HEK293 (cell line): ENCODE measurements around the gene BORCS5.

Source experiments
- CTCF ChIA-PET: fragments of 350-600 bp; formaldehyde crosslinking; extraction: SDS; loops from one replicate; lab custom pipeline; 2021; ENCODE audit warnings: antibody characterized with exemption; lab: Yijun Ruan, JAX
- POLR2A ChIA-PET: fragments of 300-600 bp; formaldehyde crosslinking; extraction: SDS; loops from one replicate; lab custom pipeline; 2020; ENCODE audit warnings: antibody characterized with exemption, inconsistent platforms; lab: Yijun Ruan, JAX
- H3K27ac ChIP-seq: fragments of 200-500 bp; sonication (Bioruptor generic); 2 replicates; pipeline ENCODE4 v1.5.1; 2014; ENCODE audit warnings: low read depth, low read length, control low read depth, inconsistent platforms; ENCODE audit errors: extremely low read depth
- H3K36me3 ChIP-seq, 2 experiments: fragments of 200-500 bp in 1 of 2; sonication (Bioruptor generic) in 1 of 2; 1 replicate in 1 of 2; 2 replicates in 1 of 2; pipeline ENCODE4 v1.5.1; 2014 to 2017; ENCODE audit warnings: inconsistent platforms in 2 of 2, low read length in 2 of 2; ENCODE audit not compliant: control insufficient read depth in 2 of 2, insufficient read depth in 1 of 2
- H3K4me1 ChIP-seq: fragments of 200-500 bp; sonication (Bioruptor generic); 2 replicates; pipeline ENCODE4 v1.5.1; 2014; ENCODE audit warnings: mild to moderate bottlenecking, low read length, inconsistent platforms; ENCODE audit not compliant: control insufficient read depth, insufficient read depth
- H3K4me3 ChIP-seq: 2 replicates; pipeline ENCODE4 v1.5.1; 2011; ENCODE audit warnings: low read depth, mild to moderate bottlenecking, control low read depth, low read length, moderate library complexity
- H3K9me3 ChIP-seq: fragments of 200-500 bp; sonication (Bioruptor generic); 2 replicates; pipeline ENCODE4 v1.5.1; 2014; ENCODE audit warnings: low read depth, low read length, inconsistent platforms; ENCODE audit not compliant: control insufficient read depth, insufficient read depth
- GFI1B ChIP-seq: fragments of 450-650 bp; formaldehyde crosslinking; IDR thresholded peaks from 2 replicates; pipeline ENCODE4 v1.5.1; 2016; ENCODE audit warnings: missing biosample characterization, missing genetic modification characterization
- KLF16 ChIP-seq: fragments of 450-650 bp; formaldehyde crosslinking; IDR thresholded peaks from 2 replicates; pipeline ENCODE4 v1.5.1; 2017; ENCODE audit warnings: missing biosample characterization, missing genetic modification characterization
- KLF17 ChIP-seq: fragments of 450-650 bp; formaldehyde crosslinking; IDR thresholded peaks from 2 replicates; pipeline ENCODE4 v1.5.1; 2016; ENCODE audit warnings: missing biosample characterization, missing genetic modification characterization
- MYNN ChIP-seq: fragments of 450-650 bp; formaldehyde crosslinking; IDR thresholded peaks from 2 replicates; pipeline ENCODE4 v1.5.1; 2016; ENCODE audit warnings: missing biosample characterization, missing genetic modification characterization, borderline replicate concordance
- PRDM4 ChIP-seq: fragments of 450-650 bp; formaldehyde crosslinking; IDR thresholded peaks from 2 replicates; pipeline ENCODE4 v1.5.1; 2017; ENCODE audit warnings: missing biosample characterization, missing genetic modification characterization
- ZBTB8A ChIP-seq: fragments of 450-650 bp; formaldehyde crosslinking; IDR thresholded peaks from 2 replicates; pipeline ENCODE4 v1.5.1; 2016; ENCODE audit warnings: missing biosample characterization, missing genetic modification characterization
- ZEB2 ChIP-seq: fragments of 450-650 bp; formaldehyde crosslinking; IDR thresholded peaks from 2 replicates; pipeline ENCODE4 v1.5.1; 2016; ENCODE audit warnings: missing biosample characterization, missing genetic modification characterization
- ZFP69B ChIP-seq: fragments of 450-650 bp; formaldehyde crosslinking; IDR thresholded peaks from 2 replicates; pipeline ENCODE4 v1.5.1; 2016; ENCODE audit warnings: missing biosample characterization, missing genetic modification characterization
- ZNF174 ChIP-seq: fragments of 450-650 bp; formaldehyde crosslinking; IDR thresholded peaks from 2 replicates; pipeline ENCODE4 v1.5.0; 2017; ENCODE audit warnings: missing biosample characterization, mild to moderate bottlenecking, missing genetic modification characterization
- ZNF202 ChIP-seq: fragments of 450-650 bp; formaldehyde crosslinking; IDR thresholded peaks from 2 replicates; pipeline ENCODE4 v1.5.1; 2016; ENCODE audit warnings: missing biosample characterization, missing genetic modification characterization, borderline replicate concordance
- ZNF335 ChIP-seq: fragments of 450-650 bp; formaldehyde crosslinking; conservative IDR thresholded peaks from 2 replicates; pipeline ENCODE4 v1.5.1; 2016; ENCODE audit warnings: missing biosample characterization, missing genetic modification characterization
- ZNF394 ChIP-seq: fragments of 450-650 bp; formaldehyde crosslinking; IDR thresholded peaks from 2 replicates; pipeline ENCODE4 v1.5.1; 2016; ENCODE audit warnings: missing biosample characterization, missing genetic modification characterization, mild to moderate bottlenecking, moderate library complexity, borderline replicate concordance
- ZNF624 ChIP-seq: fragments of 450-650 bp; formaldehyde crosslinking; IDR thresholded peaks from 2 replicates; pipeline ENCODE4 v1.5.1; 2017; ENCODE audit warnings: missing biosample characterization, missing genetic modification characterization
- ZNF639 ChIP-seq: fragments of 450-650 bp; formaldehyde crosslinking; IDR thresholded peaks from 2 replicates; pipeline ENCODE4 v1.5.1; 2016; ENCODE audit warnings: missing biosample characterization, missing genetic modification characterization
- ZNF664 ChIP-seq: fragments of 450-650 bp; formaldehyde crosslinking; IDR thresholded peaks from 2 replicates; pipeline ENCODE4 v1.5.1; 2016; ENCODE audit warnings: missing biosample characterization, missing genetic modification characterization
- ZNF704 ChIP-seq: fragments of 450-650 bp; formaldehyde crosslinking; IDR thresholded peaks from 2 replicates; pipeline ENCODE4 v1.5.1; 2016; ENCODE audit warnings: missing biosample characterization, missing genetic modification characterization
- ZNF837 ChIP-seq: fragments of 450-650 bp; formaldehyde crosslinking; IDR thresholded peaks from 2 replicates; pipeline ENCODE4 v1.5.1; 2016; ENCODE audit warnings: missing biosample characterization, missing genetic modification characterization
- ZNF843 ChIP-seq: fragments of 450-650 bp; formaldehyde crosslinking; IDR thresholded peaks from 2 replicates; pipeline ENCODE4 v1.5.1; 2016; ENCODE audit warnings: missing biosample characterization, missing genetic modification characterization
- ZSCAN18 ChIP-seq: fragments of 450-650 bp; formaldehyde crosslinking; IDR thresholded peaks from 2 replicates; pipeline ENCODE4 v1.5.1; 2016; ENCODE audit warnings: missing biosample characterization, missing genetic modification characterization

The BORCS5 gene

GRCh38 chr12:12357719-12358461, 1.0 kb downstream of the BORCS5 start:
- Histone ChIP-seq H3K36me3 (peaks cover 0 to 4% of the 10 kb centered on the region in 2 experiments; a peak in 1 of 3 replicates), H3K4me3 (peak overlapping the region; percentile 83), H3K9me3 (no peaks in the 10 kb centered on the region), H3K27ac (peak overlapping the region; percentile 87), H3K4me1 (peaks cover 5% of the 10 kb centered on the region)
- TF ChIP-seq ZSCAN18 (tag by site-specific recombination), result no peak
- peak; percentile 6; the same call in 1 of the 2 replicates for TF ChIP-seq ZNF335 (tag by site-specific recombination)
- peak; percentile 43 for TF ChIP-seq PRDM4
- TF ChIP-seq ZNF664, result no peak
- ChIA-PET POLR2A (interaction anchor here (0.5 to 2.1 kb wide), 11 partner anchors 8 to 368 kb away, joined by 3 to 12 read pairs (median 5); partner anchors contain the start of genes CDKN1B, LRP6 and MANSC1), CTCF (interaction anchor here (0.6 to 1.2 kb wide), 12 partner anchors 8 to 379 kb away, joined by 3 to 7 read pairs (median 3); partner anchors contain the start of gene MANSC1)

- CTCF ChIA-PET, result interaction anchor here (0.6 to 1.2 kb wide), 5 partner anchors 9 to 357 kb away, joined by 3 to 7 read pairs (median 3); partner anchors contain the start of gene MANSC1
- H3K36me3 ChIP-seq, result peaks cover 0 to 8% of the 10 kb centered on the region in 2 experiments; a peak in 1 of 3 replicates
- H3K9me3 ChIP-seq, result no peaks in the 10 kb centered on the region
- no peak overlapping the region for H3K27ac ChIP-seq
- TF ChIP-seq ZFP69B (no peak), ZNF624 (no peak), ZNF202 (tag by site-specific recombination) (no peak), ZNF174 (no peak), KLF16 (tag by site-specific recombination) (no peak), ZNF837 (tag by site-specific recombination) (no peak), ZNF704 (tag by site-specific recombination) (no peak), ZNF843 (tag by site-specific recombination) (no peak)
- TF ChIP-seq, all 188 proteins: peak for 0
- POLR2A ChIA-PET, result interaction anchor here (1.1 to 1.5 kb wide), 3 partner anchors 9 to 367 kb away, joined by 3 to 6 read pairs (median 5); partner anchors contain the start of gene MANSC1
- peaks cover 5% of the 10 kb centered on the region for H3K4me1 ChIP-seq
- no peak overlapping the region for H3K4me3 ChIP-seq
Measured at GRCh38 chr12:12358528-12358927, 1.6 kb downstream of the BORCS5 start.

GRCh38 chr12:12364787-12365445, 8.0 kb downstream of the BORCS5 start:
- Histone ChIP-seq H3K27ac (no peak overlapping the region), H3K9me3 (no peaks in the 10 kb centered on the region), H3K4me1 (peaks cover 5% of the 10 kb centered on the region; the same call in 1 of the 2 replicates), H3K36me3 (peaks cover 0 to 8% of the 10 kb centered on the region in 2 experiments; a peak in 1 of 3 replicates), H3K4me3 (no peak overlapping the region)
- ChIA-PET POLR2A (interaction anchor here (0.6 to 1.1 kb wide), 2 partner anchors 8 to 190 kb away, joined by 3 to 8 read pairs; partner anchors contain the start of gene BORCS5), CTCF (interaction anchor here (0.6 kb wide), 1 partner anchor 372 kb away, joined by 3 read pairs; no protein-coding TSS in a partner anchor)
- 0 out of 2 replicates have a peak, but pooled peaks have one; percentile 2 for TF ChIP-seq GFI1B (tag by site-specific recombination)
- TF ChIP-seq ZNF639 (tag by site-specific recombination), result 0 out of 2 replicates have a peak, but pooled peaks have one; percentile 25
- TF ChIP-seq ZBTB8A (tag by site-specific recombination), result 0 out of 2 replicates have a peak, but pooled peaks have one; percentile 10
- TF ChIP-seq MYNN, result no peak
- peak; percentile 40; the same call in 1 of the 2 replicates for TF ChIP-seq ZEB2
- peak; percentile 84 for TF ChIP-seq ZNF394
- no peak for TF ChIP-seq KLF17 (tag by site-specific recombination)
